Astrocyte of the spinal cord (primary cell): ENCODE data around the gene LRRC26.
A peak's percentile ranks its signal among the peaks of the same experiment; 100 is the strongest.

Source experiments
- DNase-seq: peaks from one replicate; pipeline ENCODE4 v3.0.0; 2011; ENCODE audit warnings: low read depth, low spot score
- H3K4me3 ChIP-seq: 2 replicates; pipeline ENCODE4 v1.5.1; 2011; ENCODE audit warnings: low read depth, mild to moderate bottlenecking, low read length, moderate library complexity
- CTCF ChIP-seq: IDR thresholded peaks from 2 replicates; pipeline ENCODE4 v1.5.1; 2012; ENCODE audit warnings: low read depth, mild to moderate bottlenecking, low read length, inconsistent platforms
- in situ Hi-C: cut with HindIII; loops from 2 replicates; pipeline ENCODE4 v1.10.0; 2017; ENCODE audit warnings: low sequenced_read_pairs

The LRRC26 gene

GRCh38 chr9:137159105-137160053 is 10.5 kb downstream of the LRRC26 start:
- no peak for TF ChIP-seq CTCF
- no peak for DNase-seq
- H3K4me3 ChIP-seq = no peak overlapping the region
- in situ Hi-C loops = no loop called here

- H3K4me3 ChIP-seq = no peak overlapping the region
- TF ChIP-seq CTCF = no peak
- in situ Hi-C loops = no loop called here
- DNase-seq = no peak
Measured at GRCh38 chr9:137158625-137159024, 11.2 kb downstream of the LRRC26 start.

- no peak overlapping the region for H3K4me3 ChIP-seq
- no peak for DNase-seq
- TF ChIP-seq CTCF = no peak
- in situ Hi-C loops = no loop called here
Measured at GRCh38 chr9:137157618-137158415, 12.0 kb downstream of the LRRC26 start.

GRCh38 chr9:137156567-137157375 is 13.1 kb downstream of the LRRC26 start:
- TF ChIP-seq CTCF = no peak
- in situ Hi-C loops = no loop called here
- DNase-seq = peak; percentile 26
- peak overlapping the region; percentile 26 for H3K4me3 ChIP-seq

- in situ Hi-C loops = no loop called here
- DNase-seq = no peak
- no peak overlapping the region for H3K4me3 ChIP-seq
- TF ChIP-seq CTCF = no peak
Measured at GRCh38 chr9:137152844-137153405, 16.9 kb downstream of the LRRC26 start.
